CD14-positive monocyte (primary cell): ENCODE measurements around the gene MAML3. TPM values are rescaled to one million over a fixed set of nuclear protein-coding genes. Genes with fewer than 3 reads are reported as not detected.

Experiments used
- DNase-seq, 3 donors: peaks; one replicate each; pipeline ENCODE4 v3.0.0-alpha.2; 2011 to 2022
- H2AFZ ChIP-seq: 2 replicates; pipeline ENCODE4 v1.6.0; 2012; ENCODE audit warnings: mild to moderate bottlenecking, low read depth, low read length, inconsistent platforms; ENCODE audit not compliant: insufficient read depth, poor library complexity, severe bottlenecking
- H3K27ac ChIP-seq, 2 donors: 1 replicate in 1 of 2; 2 replicates in 1 of 2; pipeline ENCODE4 v1.5.1; 2012 to 2013; ENCODE audit warnings: low read length in 2 of 2, control low read depth in 1 of 2, inconsistent platforms in 1 of 2, low read depth in 1 of 2, mild to moderate bottlenecking in 1 of 2
- H3K27me3 ChIP-seq, 2 donors: one replicate each; pipeline versions ENCODE4 v1.6.0 to v1.6.1; 2011 to 2013; ENCODE audit warnings: low read length in 2 of 2; ENCODE audit not compliant: control insufficient read depth in 2 of 2, insufficient read depth in 2 of 2
- H3K36me3 ChIP-seq, 2 donors: replicated peaks in 1 of 2; 1 replicate in 1 of 2; 2 replicates in 1 of 2; pipeline versions ENCODE4 v1.5.1 to v1.6.1; 2012 to 2013; ENCODE audit warnings: low read length in 2 of 2, control low read depth in 1 of 2, inconsistent platforms in 1 of 2, mild to moderate bottlenecking in 1 of 2; ENCODE audit not compliant: insufficient read depth in 2 of 2, control insufficient read depth in 1 of 2
- H3K4me1 ChIP-seq, 2 donors: 1 replicate in 1 of 2; 2 replicates in 1 of 2; pipeline versions ENCODE4 v1.5.1 to v1.6.1; 2012 to 2013; ENCODE audit warnings: low read length in 2 of 2, control low read depth in 1 of 2, inconsistent platforms in 1 of 2, mild to moderate bottlenecking in 1 of 2, moderate library complexity in 1 of 2; ENCODE audit not compliant: insufficient read depth in 2 of 2, control insufficient read depth in 1 of 2
- H3K4me2 ChIP-seq: replicated peaks from 2 replicates; pipeline ENCODE3; 2012; ENCODE audit warnings: low read length, moderate library complexity, mild to moderate bottlenecking; ENCODE audit not compliant: poor library complexity, severe bottlenecking; ENCODE audit errors: extremely low read depth
- H3K4me3 ChIP-seq, 3 experiments: fragments of 200-600 bp in 1 of 3; sonication (generic) in 1 of 3; replicated peaks in 1 of 3; 1 replicate in 2 of 3; 2 replicates in 1 of 3; pipeline ENCODE4 v1.5.1; 2011 to 2013; ENCODE audit warnings: low read length in 3 of 3, mild to moderate bottlenecking in 3 of 3, control low read depth in 2 of 3, low read depth in 2 of 3, inconsistent platforms in 1 of 3, moderate library complexity in 1 of 3
- H3K79me2 ChIP-seq: 2 replicates; pipeline ENCODE4 v1.6.0; 2012; ENCODE audit warnings: mild to moderate bottlenecking, control low read depth, inconsistent platforms, low read length, moderate library complexity; ENCODE audit not compliant: insufficient read depth
- H3K9ac ChIP-seq: 2 replicates; pipeline ENCODE4 v1.6.0; 2017; ENCODE audit warnings: low read length, mild to moderate bottlenecking; ENCODE audit not compliant: insufficient read depth, poor library complexity, severe bottlenecking
- H3K9me3 ChIP-seq, 2 donors: replicated peaks in 1 of 2; 1 replicate in 1 of 2; 2 replicates in 1 of 2; pipeline versions ENCODE4 v1.5.1 to v1.6.1; 2012 to 2013; ENCODE audit warnings: low read length in 2 of 2, control low read depth in 1 of 2; ENCODE audit not compliant: control insufficient read depth in 1 of 2, insufficient read depth in 1 of 2
- H4K20me1 ChIP-seq: 2 replicates; pipeline ENCODE4 v1.6.0; 2012; ENCODE audit warnings: mild to moderate bottlenecking, low read length, control low read depth, moderate library complexity; ENCODE audit not compliant: insufficient read depth
- H3K27ac Mint-ChIP-seq, 7 donors: one replicate each; pipeline ENCODE4 v1.8.0; 2020; ENCODE audit warnings: mild to moderate bottlenecking in 7 of 7, mixed read lengths in 7 of 7, moderate library complexity in 6 of 7, inconsistent platforms in 2 of 7
- H3K27me3 Mint-ChIP-seq, 3 donors: one replicate each; pipeline ENCODE4 v1.8.0; 2021 to 2022; ENCODE audit warnings: low read depth in 3 of 3, mild to moderate bottlenecking in 3 of 3, mixed read lengths in 3 of 3, moderate library complexity in 3 of 3, inconsistent platforms in 1 of 3
- H3K36me3 Mint-ChIP-seq, 2 donors: one replicate each; pipeline ENCODE4 v1.8.0; 2020; ENCODE audit warnings: mixed read lengths in 2 of 2, inconsistent platforms in 1 of 2, mild to moderate bottlenecking in 1 of 2
- H3K4me1 Mint-ChIP-seq: one replicate; pipeline ENCODE4 v1.8.0; 2020; ENCODE audit warnings: mild to moderate bottlenecking, mixed read lengths
- H3K4me3 Mint-ChIP-seq, 2 donors: one replicate each; pipeline ENCODE4 v1.8.0; 2020; ENCODE audit warnings: mild to moderate bottlenecking in 2 of 2, mixed read lengths in 2 of 2, moderate library complexity in 1 of 2
- H3K9me3 Mint-ChIP-seq, 7 donors: one replicate each; pipeline ENCODE4 v1.8.0; 2020 to 2022; ENCODE audit warnings: mixed read lengths in 7 of 7, mild to moderate bottlenecking in 6 of 7, moderate library complexity in 6 of 7, inconsistent platforms in 2 of 7
- CTCF ChIP-seq: fragments of 200-600 bp; IDR thresholded peaks from one replicate; pipeline ENCODE4 v1.8.0; 2022; ENCODE audit warnings: antibody characterized with exemption, mild to moderate bottlenecking
- WGBS: methylation state at CpG from one replicate; pipeline ENCODE4 v1.1.5; 2013; ENCODE audit warnings: missing lambda C conversion rate; ENCODE audit not compliant: insufficient coverage; 5-methylcytosine and 5-hydroxymethylcytosine counted together
- intact Hi-C, 2 donors: fragments of 100-400 bp; cut with micrococcal nuclease; formaldehyde crosslinking; loops; one replicate each; pipeline versions ENCODE4 v1.15.0 to v1.15.1; 2023
- polyA plus RNA-seq, 3 donors: library from polyadenylated mRNA; depleted of rRNA in 1 of 3; unstranded in 2 of 3; stranded (reverse) in 1 of 3; fragments of 300-500 nt in 2 of 3; fragments of >200 nt in 1 of 3; fragmentation: Illumina TruSeq in 2 of 3; gene quantifications; 1 replicate in 2 of 3; 2 replicates in 1 of 3; pipeline ENCODE4 v1.2.3, GENCODE V29; 2012 to 2021

MAML3 gene
- polyA plus RNA-seq, 3 donors = 1.5 to 6.5 (median 2.3) TPM

- TF ChIP-seq CTCF = no peak
Observed at GRCh38 chr4:139712882-139713281, 441.1 kb downstream of the MAML3 start.

GRCh38 chr4:139711461-139711860, 442.5 kb downstream of the MAML3 start:
- no peak for DNase-seq
- Mint-ChIP-seq H3K9me3 (peaks cover 0 to 5% (median 2%) of the 10 kb centered on the region in 7 donors), H3K27ac (no peak overlapping the region), H3K36me3 (peaks cover 49 to 59% of the 10 kb centered on the region in 2 donors), H3K4me1 (no peaks in the 10 kb centered on the region), H3K4me3 (no peak overlapping the region), H3K27me3 (peaks cover 0 to 1% (median 0%) of the 10 kb centered on the region in 3 donors)
- Histone ChIP-seq H3K9me3 (no peaks in the 10 kb centered on the region), H3K27ac (no peak overlapping the region), H4K20me1 (peaks cover 7% of the 10 kb centered on the region), H3K4me3 (no peak overlapping the region), H3K4me1 (no peaks in the 10 kb centered on the region), H3K4me2 (no peak overlapping the region), H2AFZ (no peak overlapping the region), H3K79me2 (no peaks in the 10 kb centered on the region), H3K9ac (no peak overlapping the region), H3K36me3 (peaks cover 15 to 73% of the 10 kb centered on the region in 2 donors), H3K27me3 (no peaks in the 10 kb centered on the region)
- TF ChIP-seq CTCF = no peak
- 90% methylated on average over 3 of the region's 4 CpGs for WGBS
- intact Hi-C loops = no loop called here

More at GRCh38 chr4:139712882-139713281, 441.1 kb downstream of the MAML3 start:
- H3K9me3 Mint-ChIP-seq = peaks cover 0 to 5% (median 1%) of the 10 kb centered on the region in 7 donors
- Histone ChIP-seq H2AFZ (no peak overlapping the region), H3K9me3 (no peaks in the 10 kb centered on the region), H3K27me3 (no peaks in the 10 kb centered on the region), H3K27ac (no peak overlapping the region), H3K79me2 (no peaks in the 10 kb centered on the region), H3K9ac (no peak overlapping the region), H3K4me1 (no peaks in the 10 kb centered on the region), H3K36me3 (peaks cover 28 to 78% of the 10 kb centered on the region in 2 donors), H3K4me2 (no peak overlapping the region), H3K4me3 (no peak overlapping the region), H4K20me1 (peaks cover 7% of the 10 kb centered on the region)
- H3K27me3 Mint-ChIP-seq = peaks cover 0 to 3% (median 0%) of the 10 kb centered on the region in 3 donors
- H3K4me1 Mint-ChIP-seq = no peaks in the 10 kb centered on the region
- H3K36me3 Mint-ChIP-seq = peaks cover 57 to 63% of the 10 kb centered on the region in 2 donors
- DNase-seq = no peak
- no peak overlapping the region for H3K27ac Mint-ChIP-seq
- intact Hi-C loops = no loop called here
- 100% methylated on average over 1 of the region's 2 CpGs for WGBS
- no peak overlapping the region for H3K4me3 Mint-ChIP-seq
